GM12878 (cell line): ENCODE results near the gene ZNF512. TPM values are rescaled to one million over a fixed set of nuclear protein-coding genes. Genes with fewer than 3 reads are reported as not detected.

Experiments
- ATAC-seq: fragments of 200-7000 bp; cut with Tn5 transposase; 3 replicates; pipeline ENCODE4 v1.9.1; 2020; ENCODE audit warnings: mild to moderate bottlenecking, moderate library complexity
- BruUV-seq: library from RNA; stranded (reverse); fragments of 400-500 nt; replicated peaks from 2 replicates; lab custom pipeline; 2021; lab: Mats Ljungman, UMichigan
- CTCF ChIA-PET: fragments of 300-600 bp; sonication (Branson Sonifier 250); formaldehyde crosslinking; extraction: SDS; loops from one replicate; lab custom pipeline; 2021; ENCODE audit warnings: inconsistent platforms; lab: Yijun Ruan, JAX
- POLR2A ChIA-PET: fragments of 350-600 bp; formaldehyde crosslinking; extraction: SDS; loops from one replicate; lab custom pipeline; 2021; ENCODE audit warnings: inconsistent platforms; lab: Charles Lee
- RAD21 ChIA-PET: fragments of 300-600 bp; sonication (Branson Sonifier 250); formaldehyde crosslinking; loops from one replicate; lab custom pipeline; 2023; ENCODE audit warnings: antibody characterized with exemption; ENCODE audit not compliant: unreplicated experiment; lab: Charles Lee
- SMC1A ChIA-PET: fragments of 300-600 bp; sonication (Branson Sonifier 250); formaldehyde crosslinking; loops from one replicate; lab custom pipeline; 2023; ENCODE audit not compliant: unreplicated experiment, uncharacterized antibody; lab: Charles Lee
- DNase-seq: peaks from one replicate; pipeline ENCODE4 v3.0.0-alpha.2; 2011; ENCODE audit warnings: low read depth, low spot score
- FAIRE-seq: peaks from 3 replicates; lab custom pipeline; 2011; peaks lifted over from hg19 to GRCh38; lab: Jason Lieb, UNC
- H2AFZ ChIP-seq: 2 replicates; pipeline ENCODE4 v1.6.0; 2011; ENCODE audit warnings: low read depth, low read length, control low read depth; ENCODE audit not compliant: control insufficient read depth
- H3K27ac ChIP-seq: 2 replicates; pipeline ENCODE4 v1.5.1; 2011; ENCODE audit warnings: control low read depth; ENCODE audit not compliant: control insufficient read depth, insufficient read depth
- H3K27me3 ChIP-seq, 2 experiments: replicated peaks in 1 of 2; 2 replicates each; pipeline versions ENCODE4 v1.6.0 to v1.6.1; 2011; ENCODE audit warnings: low read length in 1 of 2; ENCODE audit not compliant: control insufficient read depth in 2 of 2, insufficient read depth in 2 of 2
- H3K36me3 ChIP-seq, 2 experiments: 2 replicates each; pipeline ENCODE4 v1.5.1; 2011; ENCODE audit warnings: low read length in 1 of 2; ENCODE audit not compliant: control insufficient read depth in 2 of 2, insufficient read depth in 2 of 2
- H3K4me1 ChIP-seq: 2 replicates; pipeline ENCODE4 v1.6.1; 2011; ENCODE audit warnings: mild to moderate bottlenecking, low read length, moderate library complexity, mixed read lengths; ENCODE audit not compliant: control insufficient read depth, insufficient read depth
- H3K4me2 ChIP-seq: 2 replicates; pipeline ENCODE4 v1.6.0; 2011; ENCODE audit warnings: control low read depth; ENCODE audit not compliant: control insufficient read depth, insufficient read depth
- H3K4me3 ChIP-seq: fragments of 200-600 bp; sonication (generic); 2 replicates; pipeline ENCODE4 v1.5.1; 2016
- H3K79me2 ChIP-seq: 2 replicates; pipeline ENCODE4 v1.6.0; 2011; ENCODE audit warnings: low read length; ENCODE audit not compliant: control insufficient read depth, insufficient read depth
- H3K9ac ChIP-seq: 2 replicates; pipeline ENCODE4 v1.8.0; 2011; ENCODE audit warnings: low read length, control low read depth, mixed read lengths; ENCODE audit not compliant: control insufficient read depth, insufficient read depth
- H3K9me3 ChIP-seq: replicated peaks from 3 replicates; pipeline ENCODE4 v1.5.1; 2011; ENCODE audit warnings: mild to moderate bottlenecking, low read length; ENCODE audit not compliant: control insufficient read depth, insufficient read depth
- H4K20me1 ChIP-seq: 2 replicates; pipeline ENCODE4 v1.6.0; 2011; ENCODE audit not compliant: control insufficient read depth, insufficient read depth
- E2F8 ChIP-seq: fragments of 450-650 bp; IDR thresholded peaks from 2 replicates; pipeline ENCODE4 v1.6.1; 2018; ENCODE audit warnings: mild to moderate bottlenecking, low read depth, moderate library complexity; ENCODE audit not compliant: partially characterized antibody
- HDGF ChIP-seq: fragments of 450-650 bp; IDR thresholded peaks from 2 replicates; pipeline ENCODE4 v1.6.1; 2016; ENCODE audit warnings: antibody characterized with exemption
- RUNX3 ChIP-seq: IDR thresholded peaks from 2 replicates; pipeline ENCODE4 v1.6.1; 2012; ENCODE audit warnings: low read length, inconsistent platforms
- SMARCA5 ChIP-seq: fragments of 450-650 bp; IDR thresholded peaks from 2 replicates; pipeline ENCODE4 v1.6.1; 2017; ENCODE audit warnings: mild to moderate bottlenecking
- ZNF24 ChIP-seq: fragments of 450-650 bp; IDR thresholded peaks from 2 replicates; pipeline ENCODE4 v1.6.1; 2017; ENCODE audit warnings: antibody characterized with exemption, mild to moderate bottlenecking
- WGBS: methylation state at CpG from one replicate; pipeline ENCODE4 v1.1.6; 2016; ENCODE audit warnings: low lambda C conversion rate; ENCODE audit not compliant: insufficient replicate concordance, insufficient coverage; ENCODE audit errors: missing lambda C conversion rate; 5-methylcytosine and 5-hydroxymethylcytosine counted together
- in situ Hi-C: fragments of 300-500 bp; cut with MboI; formaldehyde crosslinking; loops from 9 replicates; pipeline ENCODE4 v1.14.3; 2018; ENCODE audit warnings: mixed read lengths
- intact Hi-C: fragments of 100-400 bp; cut with micrococcal nuclease; formaldehyde crosslinking; loops from one replicate; pipeline ENCODE4 v1.14.2; 2022; ENCODE audit not compliant: unreplicated experiment
- polyA plus RNA-seq, 11 experiments: library from polyadenylated mRNA; depleted of rRNA in 4 of 11; unstranded in 6 of 11; stranded (reverse) in 5 of 11; fragments of >200 nt; fragmentation: Nextera tagmentation in 4 of 11; fragmentation: Illumina TruSeq in 1 of 11; extraction: Ambion mirVana in 4 of 11; extraction: Trizol in 1 of 11; gene quantifications; 1 replicate in 1 of 11; 2 replicates in 10 of 11; pipeline versions ENCODE4 v1.2.1 to v1.2.3, GENCODE V29; 2011 to 2016; ENCODE audit warnings: inconsistent platforms in 2 of 11, missing spikeins in 2 of 11, low read depth in 1 of 11
- total RNA-seq, 4 experiments: library from RNA; depleted of rRNA in 3 of 4; stranded (reverse); fragments of >200 nt in 3 of 4; fragmentation: Illumina TruSeq in 1 of 4; extraction: Trizol in 1 of 4; gene quantifications; 2 replicates each; pipeline versions ENCODE4 v1.2.1 to v1.2.3, GENCODE V29; 2013 to 2021

Gene ZNF512
- total and polyA plus RNA-seq, 10 of the 15 experiments (the other 5 are each of a cell fraction or from before 2014, with no cell fraction given) = 14.1 to 61.9 (median 31.2) TPM

- Histone ChIP-seq H2AFZ (peak overlapping the region; percentile 93), H3K36me3 (no peaks in the 10 kb centered on the region), H3K79me2 (peaks cover 43% of the 10 kb centered on the region), H3K4me1 (0 out of 2 replicates have a peak, but pooled peaks cover 3% of the 10 kb centered on the region), H3K27ac (peak overlapping the region; percentile 22), H4K20me1 (no peaks in the 10 kb centered on the region), H3K4me3 (peak overlapping the region; percentile 98; the same call in 1 of the 2 replicates), H3K4me2 (peak overlapping the region; percentile 68), H3K9ac (peak overlapping the region; percentile 53; the same call in 1 of the 2 replicates), H3K9me3 (peaks cover 2% of the 10 kb centered on the region; the same call in 2 of the 3 replicates), H3K27me3 (no peaks in the 10 kb centered on the region)
- TF ChIP-seq SMARCA5 = 0 out of 2 replicates have a peak, but pooled peaks have one; percentile 15
- TF ChIP-seq HDGF = no peak
- intact Hi-C loops (loop anchor here (5.0 to 10.0 kb wide), 2 partner anchors 45 to 177 kb away; partner anchors contain the start of genes CCDC121, GPN1 and PPM1G), in situ Hi-C loops (no loop called here)
- ATAC-seq (no peak), FAIRE-seq (no peak), DNase-seq (no peak)
- ChIA-PET RAD21 (interaction anchor here (1.1 kb wide), 1 partner anchor 46 kb away, joined by 4 read pairs; the partner anchor contains the start of genes CCDC121 and GPN1), CTCF (interaction anchor here (0.7 kb wide), 1 partner anchor 100 kb away, joined by 4 read pairs; no protein-coding TSS in a partner anchor), POLR2A (interaction anchor here (0.6 to 1.1 kb wide), 3 partner anchors 47 to 417 kb away, joined by 3 to 6 read pairs (median 4); partner anchors contain the start of genes CCDC121, GPN1 and PPM1G), SMC1A (interaction anchor here (1.3 kb wide), 1 partner anchor 9 kb away, joined by 3 read pairs; no protein-coding TSS in a partner anchor)
- WGBS = 97% methylated on average over 16 of the region's 16 CpGs
- BruUV-seq = TSS peak; percentile 86
Observed at GRCh38 chr2:27582129-27582694, 630 bp upstream of the ZNF512 start.

GRCh38 chr2:27583390-27583915 lies 611 bp downstream of the ZNF512 start:
- in situ Hi-C loops (no loop called here), intact Hi-C loops (loop anchor here (5.0 to 10.0 kb wide), 2 partner anchors 44 to 179 kb away; partner anchors contain the start of genes CCDC121, GPN1 and PPM1G)
- peak overlapping the region; percentile 76 for H2AFZ ChIP-seq
- no peaks in the 10 kb centered on the region for H4K20me1 ChIP-seq
- no peaks in the 10 kb centered on the region for H3K27me3 ChIP-seq
- peaks cover 55% of the 10 kb centered on the region for H3K79me2 ChIP-seq
- H3K9me3 ChIP-seq = peaks cover 2% of the 10 kb centered on the region; the same call in 2 of the 3 replicates
- H3K4me3 ChIP-seq = peak overlapping the region; percentile 98
- peak overlapping the region; percentile 64 for H3K4me2 ChIP-seq
- peak overlapping the region; percentile 74 for H3K9ac ChIP-seq
- POLR2A ChIA-PET = interaction anchor here (1.1 kb wide), 2 partner anchors 45 to 174 kb away, joined by 4 to 6 read pairs; partner anchors contain the start of genes CCDC121, GPN1 and PPM1G
- FAIRE-seq = no peak
- BruUV-seq = TSS peak; percentile 76
- H3K27ac ChIP-seq = peak overlapping the region; percentile 68
- TF ChIP-seq ZNF24 (peak; percentile 52; the same call in 1 of the 2 replicates), RUNX3 (peak; percentile 9; the same call in 1 of the 2 replicates), E2F8 (no peak)
- WGBS = 2% methylated on average over 12 of the region's 12 CpGs
- CTCF ChIA-PET = no interaction called here
- no peaks in the 10 kb centered on the region for H3K36me3 ChIP-seq
- 0 out of 2 replicates have a peak, but pooled peaks cover 3% of the 10 kb centered on the region for H3K4me1 ChIP-seq
- SMC1A ChIA-PET = interaction anchor here (1.4 to 1.7 kb wide), 2 partner anchors 14 to 45 kb away, joined by 3 to 6 read pairs; partner anchors contain the start of genes CCDC121 and GPN1
- ATAC-seq = peak; percentile 7
- no peak for DNase-seq
- RAD21 ChIA-PET = interaction anchor here (1.1 kb wide), 1 partner anchor 45 kb away, joined by 4 read pairs; the partner anchor contains the start of genes CCDC121 and GPN1
